G401.6 (cell line): ENCODE data around the gene NWD2.
"Not testable (repeated sequence)": the region's sequence is repeated elsewhere in the genome, so short reads cannot be mapped to it uniquely, and the experiment has no call there.

Experiments used
- FAIRE-seq: peaks from 2 replicates; lab custom pipeline; 2012; peaks lifted over from hg19 to GRCh38; lab: Jason Lieb, UNC

Gene NWD2

DNA sequence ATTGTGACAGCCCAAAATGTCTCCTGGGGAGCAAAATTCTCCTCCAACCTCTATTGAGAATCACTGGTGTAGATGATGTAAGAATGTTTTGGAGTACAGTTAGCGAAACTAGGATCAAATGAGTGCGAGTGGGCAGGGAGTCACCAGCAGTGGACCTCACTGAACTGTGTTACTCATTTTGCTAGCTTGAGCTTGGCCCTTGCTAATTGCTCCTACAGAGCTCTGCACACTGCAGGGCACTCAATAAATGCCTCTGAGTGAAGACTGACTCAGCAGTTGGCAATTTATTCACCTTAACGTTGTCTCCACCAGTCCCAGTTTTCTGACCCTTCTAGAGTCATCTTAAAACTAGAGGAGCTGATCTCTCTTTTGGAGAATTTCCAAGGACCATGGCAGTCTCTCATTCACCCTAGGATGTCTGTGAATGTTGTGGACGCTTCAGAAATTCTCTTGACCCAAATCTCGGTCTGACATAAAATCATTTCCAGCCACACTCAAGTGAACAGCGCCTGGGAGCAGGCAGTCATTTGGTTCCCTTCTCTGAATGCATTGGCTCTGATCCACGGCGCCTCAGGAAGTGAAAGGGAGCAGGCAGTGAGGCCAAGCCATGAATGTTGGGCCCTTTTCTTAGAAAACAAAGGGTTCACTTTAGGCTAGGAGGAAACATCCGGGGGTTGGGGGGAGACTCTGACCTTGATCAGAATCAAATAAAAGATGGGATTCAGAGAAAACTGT is 148.1 kb downstream of the NWD2 start:
- no peak for FAIRE-seq

DNA sequence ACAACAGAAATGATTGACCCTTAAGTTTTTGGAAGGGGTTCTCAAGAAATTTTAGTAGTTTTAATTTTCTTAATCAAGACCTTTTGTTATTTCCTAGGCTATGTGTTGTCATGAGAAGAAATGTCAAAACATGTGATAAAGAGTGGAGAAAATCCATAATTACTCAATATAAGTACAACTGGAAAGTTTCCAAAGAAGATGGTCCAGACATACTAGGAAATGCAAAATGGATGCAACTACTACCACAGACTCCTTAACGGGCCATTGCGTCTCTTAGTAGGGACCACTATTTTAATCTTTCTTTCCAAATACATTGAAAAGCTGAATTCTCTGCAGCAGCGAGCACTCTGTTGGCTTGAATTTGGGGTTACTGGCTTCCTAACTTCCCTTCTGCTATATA is 148.8 kb downstream of the NWD2 start:
- FAIRE-seq, result no peak

DNA sequence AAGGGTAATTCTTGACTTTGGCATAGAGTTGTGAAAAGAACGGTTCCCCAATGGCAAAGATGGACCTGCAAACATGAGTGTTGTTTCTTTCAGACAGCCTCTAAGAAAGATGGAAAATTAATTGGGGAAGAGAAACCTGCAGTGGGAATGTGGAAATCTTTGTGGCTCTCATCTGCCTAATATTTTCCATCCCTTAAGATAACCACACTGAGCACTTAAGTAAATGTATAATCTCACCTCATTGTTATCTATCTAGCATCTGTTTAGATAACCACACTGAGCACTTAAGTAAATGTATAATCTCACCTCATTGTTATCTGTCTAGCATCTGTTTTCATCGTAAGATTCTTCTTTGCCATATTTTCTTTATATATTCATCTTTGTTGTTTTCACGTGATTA is 149.3 kb downstream of the NWD2 start:
- FAIRE-seq, result no peak

DNA sequence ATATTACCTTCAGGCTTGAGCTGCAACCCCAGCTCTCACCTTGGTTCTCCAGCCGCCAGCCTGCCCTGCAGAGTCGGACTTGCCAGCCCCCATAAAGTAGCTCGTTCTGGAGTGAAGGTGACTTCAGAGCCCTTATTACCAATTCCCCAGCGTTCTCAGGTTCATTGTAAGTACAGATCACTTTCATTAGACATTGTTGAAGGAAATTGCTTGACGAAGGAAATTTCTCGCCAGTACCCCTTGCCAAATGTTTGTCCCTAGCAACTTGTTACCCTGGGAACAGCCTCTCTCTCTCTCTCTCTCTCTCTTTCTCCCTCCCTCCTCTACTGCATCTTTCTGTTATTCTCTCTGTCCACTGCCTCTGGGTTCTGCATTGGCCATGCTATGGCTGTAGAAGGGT is 153.0 kb downstream of the NWD2 start:
- FAIRE-seq, result no peak

DNA sequence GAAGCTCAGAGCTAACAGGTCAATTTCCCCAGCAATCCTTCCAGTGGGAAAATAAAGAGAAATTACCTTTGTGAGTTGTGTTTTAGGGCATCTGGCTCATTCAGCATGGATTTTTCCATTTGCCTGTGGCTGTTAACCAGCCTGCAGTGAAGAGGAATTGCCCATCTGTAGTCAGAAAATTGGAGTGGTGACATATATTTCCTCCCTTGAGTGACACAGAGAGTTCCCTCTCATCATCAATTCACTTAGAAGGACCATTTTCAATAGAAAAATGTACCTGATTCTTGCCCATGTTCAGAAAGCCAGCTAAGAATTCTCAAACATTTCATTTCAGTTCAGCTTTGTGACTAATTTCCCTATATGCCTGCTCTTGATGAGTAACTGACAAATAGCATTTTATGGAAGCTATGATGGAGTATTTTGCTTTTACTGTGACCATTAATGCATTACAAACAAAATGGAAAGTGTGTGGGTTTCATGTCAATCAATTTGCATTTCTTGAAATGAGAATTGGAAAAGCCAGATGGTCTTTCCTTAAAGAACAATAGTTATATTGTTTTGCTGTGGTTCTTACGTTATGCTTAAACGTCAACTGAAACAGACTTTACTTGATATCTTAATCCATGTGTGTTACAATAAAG is 155.8 kb downstream of the NWD2 start:
- no peak for FAIRE-seq

DNA sequence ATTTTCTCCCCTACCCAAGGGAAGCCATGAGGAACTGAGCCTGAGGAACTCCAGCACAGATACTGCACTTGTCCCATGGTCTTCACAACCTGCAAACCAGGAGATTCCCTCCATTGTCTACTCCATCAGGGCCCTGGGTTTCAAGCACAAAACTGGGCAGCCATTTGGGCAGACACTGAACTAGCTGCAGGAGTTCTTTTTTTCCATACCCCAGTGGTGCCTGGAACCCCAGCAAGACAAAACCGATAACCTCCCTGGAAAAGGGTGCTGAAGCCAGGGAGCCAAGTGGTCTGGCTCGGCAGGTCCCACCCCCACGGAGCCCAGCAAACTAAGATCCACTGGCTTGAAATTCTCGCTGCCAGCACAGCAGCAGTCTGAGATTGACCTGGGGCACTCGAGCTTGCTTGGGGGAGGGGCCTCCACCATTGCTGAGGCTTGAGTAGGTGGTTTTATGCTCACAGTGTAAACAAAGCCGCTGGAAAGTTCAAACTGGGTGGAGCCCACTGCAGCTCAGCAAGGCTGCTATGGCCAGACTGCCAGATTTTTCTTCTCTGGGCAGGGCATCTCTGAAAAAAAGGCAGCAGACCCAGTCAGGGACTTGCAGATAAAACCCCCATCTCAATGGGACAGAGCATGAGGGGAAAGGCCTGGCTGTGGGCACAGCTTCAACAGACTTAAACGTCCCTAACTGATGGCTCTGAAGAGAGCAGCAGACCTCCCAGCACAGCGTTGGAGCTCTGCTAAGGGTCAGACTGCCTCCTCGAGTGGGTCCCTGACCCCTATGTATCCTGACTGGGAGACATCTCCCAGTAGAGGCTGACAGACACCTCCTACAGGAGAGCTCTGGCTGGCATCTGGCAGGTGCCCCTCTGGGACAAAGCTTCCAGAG is 163.6 kb downstream of the NWD2 start:
- FAIRE-seq, result not testable (repeated sequence)

DNA sequence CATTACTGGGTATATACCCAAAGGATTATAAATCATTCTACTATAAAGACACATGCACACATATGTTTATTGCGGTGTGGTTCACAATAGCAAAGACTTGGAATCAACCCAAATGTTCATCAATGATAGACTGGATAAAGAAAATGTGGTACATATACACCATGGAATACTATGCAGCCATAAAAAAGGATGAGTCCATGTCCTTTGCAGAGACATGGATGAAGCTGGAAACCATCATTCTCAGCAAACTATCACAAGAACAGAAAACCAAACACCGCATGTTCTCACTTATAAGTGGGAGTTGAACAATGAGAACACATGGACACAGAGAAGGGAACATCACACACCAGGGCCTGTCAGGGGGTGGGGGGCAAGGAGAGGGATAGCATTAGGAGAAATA is 169.1 kb downstream of the NWD2 start:
- not testable (repeated sequence) for FAIRE-seq

DNA sequence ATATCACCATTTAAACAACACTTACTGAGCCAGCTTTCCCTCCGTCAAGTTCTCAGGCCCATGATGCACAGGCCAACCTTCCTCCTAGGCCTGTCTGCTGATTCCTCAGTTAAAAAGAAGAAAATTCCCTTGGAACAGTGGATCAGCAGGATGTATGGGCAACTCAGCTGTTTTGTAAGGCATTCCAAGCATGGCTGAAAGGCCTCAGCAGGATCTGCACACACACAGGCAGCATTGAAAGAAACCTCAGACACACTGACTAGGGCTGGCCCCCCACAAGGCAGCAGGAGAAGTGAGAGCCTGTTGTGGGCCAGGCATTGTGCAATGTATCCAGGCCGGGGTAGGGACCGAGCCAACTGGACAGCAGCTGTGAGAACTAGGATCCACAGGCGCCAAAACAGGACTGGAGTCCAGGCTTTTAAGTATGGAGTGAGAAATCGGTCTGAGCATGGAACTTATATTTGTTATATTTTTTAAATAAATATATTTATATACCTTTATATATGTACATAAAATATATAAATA is 171.4 kb downstream of the NWD2 start:
- no peak for FAIRE-seq

DNA sequence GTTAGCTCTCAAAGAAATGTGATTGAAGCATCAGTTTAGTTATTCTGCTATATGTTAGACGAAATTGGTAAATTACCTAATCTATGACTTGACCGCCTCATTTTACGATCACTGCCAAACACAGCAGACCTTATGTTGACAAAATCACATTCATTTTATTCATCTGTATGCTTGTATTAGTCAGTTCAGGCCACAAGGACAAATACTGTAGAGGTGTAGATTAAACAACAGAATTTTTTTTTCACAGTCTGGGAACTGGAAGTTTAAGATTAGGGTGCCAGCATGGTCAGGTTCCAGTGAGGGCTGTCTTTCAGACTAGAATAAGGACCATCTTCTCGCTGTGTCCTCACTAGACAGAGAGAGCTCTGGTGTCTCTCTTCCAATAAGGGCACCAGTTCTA is 177.1 kb downstream of the NWD2 start:
- FAIRE-seq, result no peak

DNA sequence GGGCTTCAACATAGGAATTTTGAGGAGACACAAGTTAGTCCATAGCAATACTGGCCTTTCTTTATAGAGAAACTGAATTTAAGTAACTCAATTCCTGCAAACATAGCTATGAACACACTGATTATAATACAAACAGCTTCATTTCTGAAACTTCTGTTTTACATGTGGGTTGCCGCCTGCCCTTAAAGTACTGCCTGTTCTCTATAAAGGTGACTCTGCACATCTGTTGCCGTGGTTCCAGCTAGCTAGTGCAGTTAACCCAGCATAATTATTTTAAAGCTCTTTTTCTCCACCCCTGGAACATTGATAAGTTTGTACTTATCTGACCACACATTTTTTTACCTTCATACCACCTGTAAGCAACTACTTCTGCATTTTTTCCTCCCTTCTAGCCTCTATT is 177.6 kb downstream of the NWD2 start:
- FAIRE-seq, result no peak

DNA sequence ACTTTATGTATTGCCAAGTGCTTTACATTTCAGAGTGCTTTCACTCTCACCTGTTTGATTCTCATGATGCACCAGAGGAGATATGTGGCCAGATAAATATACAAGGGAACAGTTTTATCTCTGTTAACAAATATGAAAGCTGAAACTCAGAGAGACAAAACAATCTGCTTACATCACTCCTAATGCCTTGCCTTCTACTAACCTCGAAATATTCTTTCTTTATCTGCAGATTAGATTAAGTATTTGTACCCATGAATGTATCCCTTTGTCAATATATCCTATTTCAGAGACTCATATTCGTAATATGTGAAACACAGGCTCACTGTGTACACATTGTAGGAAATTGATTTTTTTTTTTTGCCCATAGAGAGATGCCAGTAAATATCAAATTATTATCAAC is 178.1 kb downstream of the NWD2 start:
- FAIRE-seq, result no peak

DNA sequence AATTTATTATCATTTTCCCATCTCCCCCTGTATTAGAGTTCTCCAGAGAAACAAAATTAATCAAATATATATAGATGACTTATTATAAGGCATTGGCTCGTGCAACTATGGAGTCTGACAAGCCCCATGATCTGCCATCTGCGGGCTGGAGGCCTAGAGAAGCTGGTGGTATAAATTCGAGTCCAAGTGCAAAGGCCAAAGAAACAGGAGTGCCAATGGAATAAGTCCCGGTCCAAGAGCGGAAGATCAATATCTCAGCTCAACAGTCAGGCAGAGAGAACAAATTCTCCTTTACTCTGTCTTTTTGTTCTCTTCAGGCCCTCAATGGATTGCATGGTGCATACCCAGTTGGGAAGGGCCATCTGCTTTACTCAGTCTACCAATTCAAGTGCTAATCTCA is 178.8 kb downstream of the NWD2 start:
- FAIRE-seq, result no peak

DNA sequence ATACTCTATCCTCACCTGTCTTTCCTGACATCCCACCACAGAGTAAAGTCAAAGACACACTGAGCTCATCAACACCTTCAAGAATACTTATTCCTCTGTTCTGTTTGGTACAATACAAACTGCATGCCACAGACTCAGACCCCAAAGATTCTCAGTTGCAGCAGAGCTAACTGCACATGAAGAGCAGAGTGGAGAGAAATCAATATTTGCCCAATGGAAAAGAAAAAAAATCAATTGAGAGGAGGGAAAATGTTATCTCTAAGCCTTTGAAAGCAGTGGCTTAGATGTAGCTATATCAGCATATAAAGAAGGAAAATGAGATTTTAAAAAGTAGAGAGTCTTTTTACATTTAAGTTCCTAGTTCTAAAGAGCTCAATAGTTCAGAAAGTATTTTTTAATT is 180.2 kb downstream of the NWD2 start:
- FAIRE-seq, result no peak

DNA sequence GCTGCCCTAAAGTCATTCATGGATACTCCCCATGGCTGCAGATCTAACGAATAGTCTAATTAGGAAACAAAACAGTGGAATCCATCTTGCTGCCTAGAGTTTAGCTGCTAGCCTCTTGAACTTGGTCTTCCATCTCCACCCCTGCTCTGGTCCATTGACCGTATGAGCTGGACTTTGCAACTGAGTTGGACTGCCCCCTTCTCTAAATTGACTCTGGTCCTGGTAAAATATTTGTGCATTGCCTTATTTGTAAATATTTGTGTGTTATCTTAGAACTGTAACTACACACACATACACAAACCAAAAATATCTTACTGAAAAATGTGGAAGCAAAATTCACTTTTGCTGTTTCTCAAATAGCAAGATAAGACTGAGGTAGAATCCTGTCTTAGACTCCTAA is 181.3 kb downstream of the NWD2 start:
- no peak for FAIRE-seq

DNA sequence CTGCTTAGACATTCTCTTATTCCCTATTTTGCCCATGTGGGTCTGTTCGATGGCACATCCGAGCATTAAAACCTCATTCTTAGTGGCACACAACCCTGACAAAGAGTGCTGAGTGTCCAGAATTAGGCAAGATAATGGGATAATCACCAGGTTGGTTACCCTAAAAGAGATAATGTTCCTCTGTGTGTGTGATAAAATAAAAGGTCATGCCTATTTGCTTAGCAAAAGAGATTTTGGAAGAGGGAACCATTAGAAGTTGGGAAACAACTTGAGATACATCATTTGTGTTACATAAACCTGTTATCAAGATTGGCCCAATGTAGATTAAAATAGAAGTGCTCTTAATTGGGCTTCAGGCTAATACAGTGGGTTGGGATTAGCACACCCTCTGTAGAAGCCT is 182.7 kb downstream of the NWD2 start:
- FAIRE-seq, result no peak

DNA sequence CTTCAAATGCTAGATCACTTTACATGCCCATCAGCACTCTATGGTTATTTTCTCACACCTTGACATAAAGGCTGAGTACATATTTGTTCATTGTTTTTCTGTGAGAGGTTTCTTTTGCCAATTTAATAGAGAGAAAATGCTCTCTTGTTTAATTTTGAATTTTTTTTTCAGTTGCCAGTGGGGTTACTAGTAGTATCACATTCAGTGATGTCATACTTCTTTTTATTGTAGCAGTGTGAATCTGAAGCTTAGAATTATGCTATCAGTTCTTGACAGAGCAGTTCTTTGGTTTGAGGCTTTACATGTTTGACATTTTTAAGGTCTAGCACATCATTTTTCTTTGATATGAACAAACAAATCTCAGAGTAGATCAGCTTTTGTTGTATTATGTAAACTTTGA is 185.4 kb downstream of the NWD2 start:
- FAIRE-seq, result no peak

DNA sequence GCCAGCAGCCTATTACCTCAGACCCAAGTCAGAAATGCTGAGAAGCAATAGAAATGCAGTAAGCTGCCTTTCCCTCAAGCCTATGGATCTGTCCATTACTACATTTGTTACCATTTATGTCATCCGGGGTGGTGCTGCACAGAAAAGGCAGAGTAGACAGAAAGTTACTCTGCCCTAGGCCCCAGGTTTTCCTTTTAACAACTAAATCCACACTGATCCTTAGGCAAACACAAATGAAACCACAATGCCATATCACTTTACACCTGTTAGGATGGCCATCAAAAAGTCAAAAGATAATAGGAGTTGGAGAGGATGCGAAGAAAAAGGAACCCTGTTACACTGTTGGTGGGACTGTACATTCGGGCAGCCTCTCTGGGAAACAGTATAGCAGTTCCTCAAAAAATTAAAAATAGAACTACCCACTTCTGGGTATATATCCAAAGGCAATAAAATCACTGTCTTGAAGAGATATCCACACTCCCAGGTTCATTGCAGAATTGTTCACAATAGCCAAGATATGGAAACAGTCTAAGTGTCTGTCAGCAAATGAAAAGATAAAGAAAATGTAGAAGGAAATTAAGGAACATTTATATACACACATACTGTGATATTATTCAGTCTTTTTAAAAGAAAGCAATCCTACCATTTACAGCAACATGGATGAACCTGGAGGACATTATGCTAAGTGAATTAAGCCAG is 186.3 kb downstream of the NWD2 start:
- FAIRE-seq, result no peak

DNA sequence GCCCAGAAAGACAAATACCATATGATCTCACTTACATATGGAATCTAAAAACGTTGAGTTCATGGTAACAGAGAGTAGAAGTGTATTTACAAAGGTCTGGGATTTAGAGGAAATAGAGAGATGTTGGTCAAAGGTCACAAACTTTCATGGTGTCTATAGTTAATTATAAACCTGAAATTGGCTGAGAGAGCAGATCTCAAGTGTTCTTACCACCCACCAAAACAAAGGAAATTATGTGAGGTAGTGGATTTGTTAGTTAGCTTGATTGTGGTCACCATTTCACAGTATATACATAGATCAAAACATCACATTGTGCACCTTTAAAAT is 186.8 kb downstream of the NWD2 start:
- no peak for FAIRE-seq

DNA sequence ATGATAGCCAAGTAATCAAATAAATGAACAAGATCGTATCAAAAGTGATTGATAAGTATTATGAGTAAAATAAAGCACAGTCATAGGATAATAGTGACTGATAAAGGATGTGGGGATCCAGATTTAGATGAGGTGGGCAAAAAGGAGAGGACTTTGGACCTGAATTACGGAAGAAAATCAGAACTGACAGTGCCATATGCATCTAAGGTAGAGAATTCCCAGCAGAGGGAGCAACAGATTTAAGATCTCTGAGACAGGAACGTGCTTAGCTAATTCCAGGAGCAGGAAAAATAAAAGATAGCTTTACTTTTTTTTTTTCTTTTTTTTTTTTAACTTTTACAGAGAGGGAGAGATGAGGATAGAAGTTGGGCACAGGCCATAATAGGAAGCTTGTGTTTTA is 189.9 kb downstream of the NWD2 start:
- FAIRE-seq, result no peak

DNA sequence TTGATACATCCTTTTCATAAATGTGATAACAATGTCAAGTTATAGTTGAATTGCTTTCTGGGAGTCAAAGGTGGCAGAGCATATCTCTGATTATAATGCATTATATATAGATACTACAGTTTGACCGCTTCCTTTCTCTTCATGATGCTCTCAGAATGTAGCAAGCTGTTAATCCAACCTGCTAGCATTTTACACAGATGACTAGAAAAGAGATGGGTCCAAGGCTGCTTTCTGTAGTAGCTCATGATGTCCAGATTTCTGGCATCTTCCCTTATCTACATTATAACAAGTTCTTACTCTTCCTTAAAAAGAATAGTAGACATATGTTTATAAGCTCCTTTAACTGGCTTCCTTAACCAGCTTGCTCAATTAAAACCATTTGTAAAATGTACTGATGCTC is 192.0 kb downstream of the NWD2 start:
- no peak for FAIRE-seq

DNA sequence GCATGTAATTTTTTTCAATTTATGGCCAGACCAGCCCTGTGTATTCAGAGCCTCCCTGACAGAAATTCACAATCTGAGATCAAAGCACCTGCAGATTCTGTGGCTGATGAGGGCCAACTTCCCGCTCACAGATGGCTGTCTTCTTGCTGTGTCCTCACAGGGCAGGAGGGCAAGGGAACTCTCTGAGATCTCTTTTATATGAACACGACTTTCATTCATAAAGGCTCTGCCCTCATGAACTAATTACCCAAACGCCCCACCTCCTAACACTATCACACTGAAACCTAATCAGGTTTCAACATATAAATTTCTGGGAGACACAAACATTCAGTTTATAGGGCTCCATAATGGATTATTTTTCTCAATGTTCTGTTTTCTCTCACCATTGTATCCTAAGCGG is 192.6 kb downstream of the NWD2 start:
- no peak for FAIRE-seq

DNA sequence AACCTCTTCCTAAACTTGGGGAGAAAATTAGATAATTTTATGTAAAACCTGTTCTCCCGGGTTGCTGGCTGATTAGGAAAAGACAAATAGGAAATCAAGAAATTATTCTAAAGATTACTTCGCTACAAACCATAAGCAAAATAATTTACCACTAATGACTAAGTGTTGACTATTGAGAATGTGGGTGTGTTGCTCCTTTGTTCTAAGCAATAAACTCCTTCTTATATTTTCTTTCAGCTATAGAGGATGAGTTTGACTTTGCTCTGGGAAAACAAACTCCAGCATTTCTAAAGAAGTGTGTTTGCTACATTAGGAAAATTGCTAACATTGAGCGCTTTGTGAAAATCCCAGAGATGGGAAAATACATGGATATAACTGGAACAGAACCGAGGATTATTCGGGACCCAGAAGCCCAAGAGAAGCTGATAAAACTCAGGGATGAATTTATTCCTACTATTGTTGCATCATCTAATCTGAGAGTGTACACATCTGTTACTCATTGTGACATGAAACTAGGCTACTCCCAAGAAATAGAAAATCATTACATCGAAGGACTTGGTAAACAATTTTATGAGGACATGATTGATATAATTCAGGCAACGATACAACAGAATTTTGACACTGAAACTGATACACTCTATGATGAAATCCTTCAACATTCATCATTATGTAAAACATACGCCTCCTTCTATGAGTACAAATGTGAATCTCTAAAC is 194.2 kb downstream of the NWD2 start:
- FAIRE-seq, result no peak
